LNCaP clone FGC (cell line): Measurements from ENCODE around the gene PARN.

Experiments used
- DNase-seq: peaks from one replicate; pipeline ENCODE4 v3.0.0-alpha.2; 2011; ENCODE audit warnings: low read depth
- H3K4me3 ChIP-seq: 2 replicates; pipeline ENCODE4 v1.5.1; 2011; ENCODE audit warnings: mild to moderate bottlenecking, low read depth, low read length, control low read depth
- TF ChIP-seq, protein P1 (sequence below): IDR thresholded peaks from 2 replicates; pipeline ENCODE4 v1.5.1; 2012; ENCODE audit warnings: mild to moderate bottlenecking; ENCODE audit not compliant: control insufficient read depth, insufficient read depth; ENCODE audit errors: extremely low read depth

Gene PARN

DNA sequence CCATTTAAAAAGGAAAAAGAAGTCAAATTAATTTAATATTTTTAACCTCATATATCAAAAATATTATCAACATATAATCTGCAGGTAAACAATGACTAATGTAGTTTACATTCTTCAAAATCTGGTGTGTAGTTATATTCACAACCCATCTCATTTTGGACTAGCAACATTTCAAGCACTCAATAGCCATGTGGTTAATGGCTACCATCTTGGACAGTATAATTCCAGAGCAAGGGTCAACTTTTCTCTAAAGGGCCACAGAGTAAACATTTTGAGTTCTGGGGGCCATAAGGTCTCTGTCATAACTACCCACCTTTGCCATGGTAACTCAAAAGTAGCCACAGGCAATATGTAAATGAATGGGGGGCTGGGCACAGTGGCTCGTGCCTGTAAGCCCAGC lies 153.9 kb downstream of the PARN start:
- H3K4me3 ChIP-seq: no peak overlapping the region
- TF ChIP-seq, protein P1, sequence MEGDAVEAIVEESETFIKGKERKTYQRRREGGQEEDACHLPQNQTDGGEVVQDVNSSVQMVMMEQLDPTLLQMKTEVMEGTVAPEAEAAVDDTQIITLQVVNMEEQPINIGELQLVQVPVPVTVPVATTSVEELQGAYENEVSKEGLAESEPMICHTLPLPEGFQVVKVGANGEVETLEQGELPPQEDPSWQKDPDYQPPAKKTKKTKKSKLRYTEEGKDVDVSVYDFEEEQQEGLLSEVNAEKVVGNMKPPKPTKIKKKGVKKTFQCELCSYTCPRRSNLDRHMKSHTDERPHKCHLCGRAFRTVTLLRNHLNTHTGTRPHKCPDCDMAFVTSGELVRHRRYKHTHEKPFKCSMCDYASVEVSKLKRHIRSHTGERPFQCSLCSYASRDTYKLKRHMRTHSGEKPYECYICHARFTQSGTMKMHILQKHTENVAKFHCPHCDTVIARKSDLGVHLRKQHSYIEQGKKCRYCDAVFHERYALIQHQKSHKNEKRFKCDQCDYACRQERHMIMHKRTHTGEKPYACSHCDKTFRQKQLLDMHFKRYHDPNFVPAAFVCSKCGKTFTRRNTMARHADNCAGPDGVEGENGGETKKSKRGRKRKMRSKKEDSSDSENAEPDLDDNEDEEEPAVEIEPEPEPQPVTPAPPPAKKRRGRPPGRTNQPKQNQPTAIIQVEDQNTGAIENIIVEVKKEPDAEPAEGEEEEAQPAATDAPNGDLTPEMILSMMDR: no peak
- DNase-seq: no peak

DNA sequence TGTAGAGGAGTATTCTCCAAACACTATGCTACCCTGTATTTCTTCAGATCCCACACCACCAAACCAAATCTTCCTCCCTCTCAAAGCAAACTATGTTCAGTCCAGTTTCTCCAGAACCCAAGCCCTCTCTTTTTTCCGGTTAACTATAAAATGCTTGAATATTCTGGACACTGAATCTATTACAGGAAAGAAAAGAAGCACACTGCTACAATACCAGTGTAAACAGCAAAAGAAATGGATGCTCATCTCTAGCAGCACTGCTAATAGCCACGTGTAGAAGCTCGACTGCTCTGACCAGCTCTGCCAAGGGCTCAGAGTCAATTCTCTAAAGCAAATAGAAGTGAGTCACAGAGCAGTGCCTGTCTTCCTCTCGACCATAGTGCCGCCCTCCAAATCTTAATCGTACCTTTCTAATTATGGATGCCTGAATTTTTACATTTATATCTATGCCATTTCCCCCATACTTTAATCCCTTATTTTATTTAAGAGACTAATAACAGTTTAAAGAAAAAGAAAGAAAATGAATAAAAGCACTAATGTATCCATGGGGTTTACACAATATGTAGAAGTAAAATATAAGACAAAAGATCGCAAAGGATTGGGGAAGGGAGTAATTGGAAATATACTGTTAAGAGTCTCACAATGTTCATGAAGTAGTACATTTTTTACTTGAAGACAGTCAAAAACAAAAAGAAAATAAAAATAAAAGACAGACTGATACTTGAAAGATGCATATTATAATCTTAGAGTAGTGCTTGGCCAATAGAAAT lies 154.5 kb downstream of the PARN start:
- peak; percentile 67 for DNase-seq
- H3K4me3 ChIP-seq: no peak overlapping the region; the same call in 1 of the 2 replicates
- TF ChIP-seq, protein P1: no peak

DNA sequence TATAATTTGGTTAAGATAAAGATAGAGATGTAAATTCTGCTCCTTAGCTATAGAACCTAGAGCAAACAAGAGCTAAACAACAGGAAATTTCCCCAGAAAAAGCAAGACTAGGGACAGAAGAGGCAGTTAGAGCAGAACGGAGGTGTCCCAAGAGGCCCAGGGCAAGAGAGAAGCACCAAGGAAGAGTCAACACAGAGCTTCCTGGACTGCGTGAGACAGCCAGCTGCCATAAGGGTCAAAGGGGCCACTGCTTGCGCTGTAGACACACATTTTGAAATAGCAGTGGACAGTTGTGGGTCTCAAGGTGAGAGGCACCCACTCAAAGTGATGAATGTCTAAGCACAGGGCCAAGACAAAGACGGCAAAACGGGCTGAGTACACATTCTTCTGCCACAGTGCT lies 156.6 kb downstream of the PARN start:
- TF ChIP-seq, protein P1: no peak
- no peak overlapping the region for H3K4me3 ChIP-seq
- no peak for DNase-seq

DNA sequence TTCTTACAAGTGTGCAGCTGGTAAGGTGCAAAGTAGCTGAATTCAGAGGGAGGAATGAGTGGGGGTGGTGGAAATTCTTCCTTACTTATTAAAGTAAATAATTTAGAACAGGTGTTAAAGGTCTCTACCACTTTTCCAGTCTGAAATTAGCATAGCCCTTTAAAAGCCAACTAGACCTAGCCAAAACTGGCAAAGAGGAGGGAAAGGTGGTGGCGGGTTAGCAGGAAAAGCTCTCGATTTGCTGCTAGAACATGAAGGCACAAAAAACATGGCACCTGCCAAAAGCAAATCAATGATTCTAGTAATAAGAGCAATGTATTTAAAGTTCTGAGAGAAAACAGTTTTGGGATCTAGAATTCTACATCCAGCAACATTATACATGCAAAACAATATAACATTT lies 157.7 kb downstream of the PARN start:
- H3K4me3 ChIP-seq: no peak overlapping the region
- DNase-seq: no peak
- TF ChIP-seq, protein P1: no peak

DNA sequence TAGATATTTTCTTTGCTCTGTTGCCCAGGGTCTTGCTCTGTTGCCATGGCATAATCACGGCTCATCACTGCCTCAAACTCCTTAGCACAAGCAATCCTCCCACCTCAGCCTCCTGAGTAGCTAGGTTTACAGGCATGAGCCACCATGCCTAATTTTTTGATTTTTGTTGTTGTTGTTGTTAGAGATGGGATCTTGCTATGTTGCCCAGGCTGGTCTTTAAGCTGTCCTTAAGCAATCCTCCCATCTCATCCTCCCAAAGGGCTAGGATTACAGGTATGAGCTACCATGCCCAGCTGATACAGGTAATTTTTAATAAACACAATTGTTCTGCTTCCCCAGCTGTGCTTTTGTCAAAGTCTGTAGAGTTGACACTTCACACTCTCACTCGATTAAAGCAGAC lies 159.3 kb downstream of the PARN start:
- H3K4me3 ChIP-seq: no peak overlapping the region
- TF ChIP-seq, protein P1: no peak
- no peak for DNase-seq

DNA sequence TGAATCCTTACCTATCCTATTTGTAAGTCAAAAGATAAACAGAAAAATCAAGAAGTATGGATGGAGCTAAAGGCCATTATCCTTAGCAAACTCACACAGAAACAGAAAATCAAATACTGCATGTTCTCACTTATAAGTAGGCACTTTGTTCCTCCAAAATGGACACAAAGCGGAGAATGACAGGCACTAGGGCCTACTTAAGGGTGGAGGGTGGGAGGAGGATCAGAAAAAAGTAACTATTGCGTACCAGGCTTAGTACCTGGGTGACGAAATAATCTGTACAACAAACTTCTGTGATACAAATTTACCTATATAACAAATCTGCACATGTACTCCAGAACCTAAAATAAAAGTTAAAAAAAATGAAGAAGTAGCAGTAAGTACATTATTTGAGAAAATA lies 164.3 kb downstream of the PARN start:
- H3K4me3 ChIP-seq: no peak overlapping the region
- TF ChIP-seq, protein P1: no peak
- no peak for DNase-seq

DNA sequence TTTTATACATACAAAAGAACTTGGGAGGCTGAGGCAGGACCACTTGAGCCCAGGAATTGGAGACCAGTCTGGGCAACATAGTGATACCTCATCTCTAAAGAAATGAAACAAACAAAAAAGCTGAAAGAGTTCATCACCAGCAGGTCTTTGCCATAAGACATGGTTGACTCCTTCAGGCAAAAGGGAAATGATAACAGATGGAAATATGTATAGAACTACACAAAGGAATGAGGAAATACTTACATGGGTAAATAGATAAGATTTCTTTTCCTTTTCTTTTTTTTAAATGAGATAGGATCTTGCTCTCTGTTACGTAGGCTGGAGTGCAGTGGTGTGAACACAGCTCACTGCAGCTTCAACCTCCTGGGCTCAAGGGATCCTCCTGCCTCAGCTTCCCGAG lies 165.3 kb downstream of the PARN start:
- TF ChIP-seq, protein P1: no peak
- H3K4me3 ChIP-seq: no peak overlapping the region
- no peak for DNase-seq
